LoVo (cell line): Measurements from ENCODE around the gene ATXN2.
"Not testable (repeated sequence)": the region's sequence is repeated elsewhere in the genome, so short reads cannot be mapped to it uniquely, and the experiment has no call there.

Experiments
- DNase-seq: peaks from one replicate; pipeline ENCODE4 v3.0.0-alpha.2; 2016; ENCODE audit warnings: low spot score

ATXN2 gene

DNA sequence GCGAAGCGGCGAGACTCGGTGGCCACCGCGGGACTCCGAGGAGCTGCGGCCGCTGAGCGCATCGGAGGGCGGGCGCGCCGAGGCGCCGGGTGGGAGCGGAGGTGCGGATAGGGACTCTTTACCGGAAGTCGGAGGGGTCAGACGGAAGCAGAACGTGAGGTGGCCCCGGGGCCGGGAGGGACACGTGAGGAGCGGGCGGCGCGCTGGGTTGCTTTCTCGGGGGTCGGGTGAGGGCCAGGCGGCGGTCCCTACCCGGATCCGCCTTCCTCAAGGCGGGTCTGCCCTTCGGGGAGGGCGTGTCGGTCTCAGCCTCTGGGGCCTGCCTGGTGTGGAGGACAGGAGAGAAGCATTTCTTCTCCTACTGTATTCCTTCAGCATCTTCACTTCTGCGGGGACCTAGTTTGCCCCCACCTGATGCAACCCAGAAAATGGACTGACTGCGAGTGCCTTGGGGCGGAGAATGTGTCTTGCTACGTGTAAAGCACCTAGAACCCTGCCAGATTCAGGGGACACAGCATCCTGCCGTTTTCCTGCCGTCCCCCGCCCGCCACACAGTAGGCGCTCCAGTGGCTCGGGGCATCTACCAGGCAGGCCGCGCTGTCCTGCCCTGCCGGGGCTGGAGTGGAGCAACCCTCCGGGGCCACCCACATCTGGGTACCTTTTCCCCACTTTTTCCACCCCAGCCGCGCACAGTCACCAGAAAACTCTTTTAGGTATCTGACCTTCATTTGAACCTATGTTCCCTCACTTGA is 514 bp upstream of the ATXN2 start:
- DNase-seq: peak; percentile 94

DNA sequence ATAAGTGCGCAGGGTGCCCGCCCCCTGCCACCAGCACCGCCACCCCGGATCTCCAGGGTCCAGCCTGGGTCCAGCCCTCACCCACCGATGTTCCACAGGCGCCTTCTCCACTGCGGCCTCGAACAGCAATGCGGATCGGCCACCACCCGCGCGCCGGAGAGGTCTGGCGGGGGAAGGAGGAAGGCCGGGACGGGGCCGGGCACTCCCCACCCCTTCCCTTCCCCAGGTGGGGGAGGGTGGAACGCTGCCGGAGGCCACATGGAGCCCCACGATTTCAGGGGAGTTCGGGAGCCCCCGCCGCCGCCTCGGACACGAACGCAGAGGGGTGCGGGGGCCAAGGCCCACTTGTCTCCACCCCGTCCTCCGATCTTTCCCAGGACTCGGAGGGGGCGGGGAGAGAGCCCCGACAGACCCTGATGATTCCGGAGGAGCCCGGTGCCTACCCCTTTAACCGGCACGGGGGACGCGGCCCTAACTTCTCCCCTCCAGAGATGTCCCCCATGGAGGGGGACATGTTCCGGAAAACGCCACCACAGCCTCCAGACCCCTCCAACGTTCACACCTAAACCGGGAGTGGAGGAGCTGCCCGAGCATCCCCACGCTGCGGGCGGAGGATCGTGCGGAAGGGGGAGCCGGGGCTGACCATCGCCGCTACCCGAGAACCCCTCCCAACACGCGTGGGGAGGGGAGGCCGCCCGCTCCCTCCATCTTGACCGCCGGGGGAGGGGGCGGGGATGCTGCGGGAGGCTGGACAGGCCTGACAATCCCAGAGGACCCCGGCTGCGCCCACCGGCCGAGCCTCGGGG is 1.1 kb downstream of the ATXN2 start:
- peak; percentile 12 for DNase-seq

DNA sequence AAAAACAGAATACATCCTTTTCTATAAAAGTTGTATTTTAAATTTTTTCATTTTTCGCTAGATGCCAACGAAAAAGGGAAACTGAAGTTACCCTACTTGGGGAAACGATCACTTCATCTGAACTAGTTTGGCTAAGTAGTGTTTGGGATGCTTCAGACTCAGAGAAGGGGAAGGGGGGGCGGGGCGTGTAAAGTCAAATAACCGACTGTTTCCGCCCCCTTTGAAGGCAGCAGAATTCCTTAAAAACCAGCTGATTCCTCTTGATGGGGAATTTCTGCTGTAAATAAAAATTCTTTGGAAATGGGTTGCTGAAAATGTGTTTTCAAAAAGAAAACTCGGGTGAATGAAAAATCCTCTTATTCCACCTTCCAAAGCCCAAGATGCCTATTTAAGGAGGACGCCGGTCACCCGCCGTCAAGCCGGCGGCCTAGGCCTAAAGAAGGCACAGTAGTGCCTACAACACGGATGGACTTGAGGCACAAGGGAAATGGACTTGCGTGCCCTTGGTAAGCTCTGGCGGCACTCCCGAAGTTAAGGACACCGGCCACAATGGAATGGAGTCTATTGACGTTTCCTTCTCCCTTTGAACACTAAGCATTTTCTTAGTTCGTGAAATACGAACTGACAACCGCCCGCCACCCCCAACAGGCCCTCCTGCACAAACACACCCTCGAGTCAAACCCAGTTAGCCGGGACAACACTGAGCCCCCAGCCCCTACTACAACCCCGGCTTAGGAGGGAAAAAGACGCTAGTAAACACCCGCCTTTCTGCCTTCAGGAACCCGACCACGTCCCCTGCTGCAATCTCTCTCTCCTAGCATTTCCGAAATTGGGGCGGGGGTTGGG is 1.9 kb downstream of the ATXN2 start:
- peak; percentile 48 for DNase-seq

- not testable (repeated sequence) for DNase-seq
Measured at GRCh38 chr12:111595341-111595835, 3.7 kb downstream of the ATXN2 start.

DNA sequence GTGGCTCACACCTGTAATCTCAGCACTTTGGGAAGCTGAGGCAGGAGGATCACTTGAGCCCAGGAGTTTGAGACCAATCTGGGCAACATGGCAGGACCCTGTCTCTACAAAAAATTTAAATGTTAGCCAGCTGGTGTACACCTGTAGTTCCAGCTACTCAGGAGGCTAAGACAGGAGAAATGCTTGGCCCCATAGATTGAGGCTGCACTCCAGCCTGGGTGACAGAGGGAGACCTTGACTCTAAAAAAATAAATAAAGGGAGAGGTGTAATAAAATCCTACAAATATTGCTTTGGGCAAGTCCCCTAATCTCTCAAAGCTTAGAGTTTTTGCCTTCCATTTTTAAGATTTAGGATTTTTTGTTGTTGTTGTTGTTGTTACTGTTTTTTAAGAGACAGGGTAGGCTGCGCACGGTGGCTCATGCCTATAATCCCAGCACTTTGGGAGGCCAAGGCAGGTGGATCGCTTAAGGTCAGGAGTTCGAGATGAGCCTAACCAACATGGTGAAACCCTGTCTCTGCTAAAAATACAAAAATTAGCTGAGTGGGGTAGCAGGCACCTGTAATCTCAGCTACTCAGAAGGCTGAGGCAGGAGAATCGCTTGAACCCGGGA is 7.6 kb downstream of the ATXN2 start:
- not testable (repeated sequence) for DNase-seq

DNA sequence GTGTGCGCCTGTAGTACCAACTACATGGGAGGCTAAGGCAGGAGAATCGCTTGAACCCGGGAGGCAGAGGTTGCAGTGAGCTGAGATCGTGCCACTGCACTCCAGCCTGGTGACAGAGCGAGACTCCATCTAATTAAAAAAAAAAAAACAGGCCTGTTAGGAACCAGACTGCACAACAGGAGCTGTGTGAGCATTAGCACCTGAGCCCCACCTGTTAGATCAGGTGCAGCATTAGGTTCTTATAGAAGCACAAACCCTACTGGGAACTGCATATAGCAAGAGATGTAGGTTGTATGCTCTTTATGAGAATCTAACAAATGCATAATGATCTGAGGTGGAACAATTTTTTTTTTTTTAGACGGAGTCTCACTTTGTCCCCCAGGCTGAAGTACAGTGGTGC is 8.6 kb downstream of the ATXN2 start:
- no peak for DNase-seq

DNA sequence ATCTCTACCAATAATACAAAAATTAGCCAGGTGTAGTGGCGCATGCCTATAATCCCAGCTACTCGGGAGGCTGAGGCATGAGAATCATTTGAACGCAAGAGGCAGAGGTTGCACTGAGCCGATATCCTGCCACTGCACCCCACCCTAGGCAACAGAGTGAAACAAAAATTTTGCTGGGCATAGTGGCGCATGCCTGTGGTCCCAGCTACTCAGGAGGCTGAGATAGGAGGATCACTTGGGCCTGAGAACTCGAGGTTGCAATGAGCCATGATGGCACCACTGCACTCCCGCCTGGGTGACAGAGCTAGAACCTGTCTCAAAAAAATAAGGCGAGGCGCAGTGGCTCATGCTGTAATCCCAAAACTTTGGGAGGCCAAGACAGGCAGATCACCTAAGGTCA is 9.5 kb downstream of the ATXN2 start:
- no peak for DNase-seq

GRCh38 chr12:111588010-111588409 is 11.1 kb downstream of the ATXN2 start:
- no peak for DNase-seq

GRCh38 chr12:111586986-111587385 is 12.1 kb downstream of the ATXN2 start:
- no peak for DNase-seq

DNA sequence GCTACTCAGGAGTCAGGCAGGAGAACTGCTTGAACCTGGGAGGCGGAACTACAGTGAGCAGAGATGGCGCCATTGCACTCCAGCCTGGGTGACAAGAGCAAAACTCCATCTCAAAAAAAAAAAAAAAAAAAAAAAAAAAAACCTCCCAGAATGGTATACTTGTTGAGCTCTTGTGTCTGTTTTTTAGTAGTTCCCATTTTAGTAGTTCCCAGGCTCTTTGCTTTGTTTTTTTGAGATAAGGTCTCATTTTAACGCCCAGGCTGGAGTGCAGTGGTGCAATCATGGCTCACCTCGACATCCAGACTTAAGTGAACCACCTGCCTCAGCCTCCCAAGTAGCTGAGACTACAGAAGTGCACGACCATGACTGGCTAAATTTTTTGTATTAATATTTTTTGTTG is 13.4 kb downstream of the ATXN2 start:
- no peak for DNase-seq

DNA sequence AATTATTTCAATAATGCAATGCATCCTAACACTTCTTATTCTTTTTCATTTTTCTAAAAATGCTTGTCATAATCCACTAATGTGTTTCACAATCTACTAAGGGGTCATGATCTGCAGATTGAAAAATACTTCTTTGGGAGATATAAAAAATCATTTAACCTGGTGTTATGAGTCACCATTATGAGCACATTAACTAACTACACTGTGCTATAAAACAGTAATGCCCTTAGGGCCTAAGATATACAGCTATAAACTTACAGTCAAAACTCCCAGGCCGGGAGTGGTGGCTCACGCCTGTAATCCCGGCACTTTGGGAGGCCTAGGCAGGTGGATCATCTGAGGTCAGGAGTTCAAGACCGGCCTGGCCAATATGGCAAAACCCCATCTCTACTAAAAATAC is 14.2 kb downstream of the ATXN2 start:
- peak; percentile 52 for DNase-seq

DNA sequence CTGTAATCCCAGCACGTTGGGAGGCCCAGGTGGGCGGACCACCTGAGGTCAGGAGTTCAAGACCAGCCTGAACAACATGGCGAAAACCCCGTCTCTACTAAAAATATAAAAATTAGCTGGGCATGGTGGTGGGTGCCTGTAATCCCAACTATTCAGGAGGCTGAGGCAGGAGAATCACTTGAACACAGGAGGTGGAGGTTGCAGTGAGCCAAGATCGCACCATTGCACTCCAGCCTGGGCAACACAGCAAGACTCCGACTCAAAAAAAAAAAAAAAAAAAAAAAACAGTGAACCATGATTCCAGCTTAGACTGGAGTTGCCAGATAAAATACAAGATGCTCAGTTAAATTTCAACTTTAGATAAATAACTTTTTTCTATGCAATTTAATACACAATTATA is 15.6 kb downstream of the ATXN2 start:
- DNase-seq: not testable (repeated sequence)

DNA sequence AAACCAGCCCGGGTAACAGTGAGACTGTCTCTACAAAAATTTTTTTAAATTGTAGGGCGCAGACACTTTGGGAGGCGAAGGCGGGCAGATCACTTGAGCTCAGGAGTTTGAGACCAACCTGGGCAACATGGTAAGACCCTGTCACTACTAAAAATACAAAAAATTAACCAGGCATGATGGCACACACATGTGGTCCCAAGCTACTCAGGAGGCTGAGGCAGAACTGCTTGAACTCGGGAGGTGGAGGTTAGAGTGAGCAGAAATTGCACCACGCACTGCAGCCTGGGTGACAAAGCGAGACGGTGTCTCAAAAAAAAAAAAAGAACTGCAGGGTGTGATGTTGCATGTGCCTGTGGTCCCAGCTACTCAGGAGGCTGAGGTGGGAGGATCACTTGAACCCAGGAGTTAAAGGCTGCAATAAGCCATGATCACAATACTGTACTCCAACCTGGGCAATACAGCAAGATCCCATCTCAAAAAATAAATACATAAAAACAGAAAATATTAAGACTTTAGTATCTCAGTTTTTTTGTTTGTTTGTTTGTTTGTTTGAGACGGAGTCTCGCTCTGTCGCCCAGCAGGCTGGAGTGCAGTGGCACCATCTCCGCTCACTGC is 16.9 kb downstream of the ATXN2 start:
- DNase-seq: no peak

DNA sequence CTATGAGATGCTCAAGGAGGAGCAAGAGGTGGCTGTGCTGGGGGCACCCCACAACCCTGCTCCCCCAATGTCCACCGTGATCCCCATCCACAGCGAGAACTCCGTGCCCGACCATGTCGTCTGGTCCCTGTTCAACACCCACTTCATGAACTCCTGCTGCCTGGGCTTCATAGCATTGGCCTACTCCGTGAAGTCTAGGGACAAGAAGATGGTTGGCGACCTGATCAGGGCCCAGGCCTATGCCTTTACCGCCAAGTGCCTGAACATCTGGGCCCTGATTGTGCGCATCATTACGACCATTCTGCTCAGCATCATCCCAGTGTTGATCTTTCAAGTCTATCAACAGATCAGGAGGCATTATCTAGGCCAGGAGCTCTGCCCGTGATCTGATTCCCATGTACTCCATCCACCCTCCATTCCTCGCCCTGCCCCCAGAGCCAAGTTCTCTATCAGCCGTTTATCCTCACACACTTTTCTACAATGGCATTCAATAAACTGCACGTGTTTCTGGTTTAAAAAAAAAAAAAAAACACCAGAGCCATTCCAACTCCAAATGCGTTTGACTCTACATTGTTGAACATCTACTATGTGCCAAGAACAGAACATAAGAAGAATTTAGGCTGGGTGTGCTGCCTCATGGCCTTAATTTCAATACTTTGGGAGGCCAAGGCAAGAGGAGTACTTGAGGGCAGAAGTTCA is 17.5 kb downstream of the ATXN2 start:
- no peak for DNase-seq

- no peak for DNase-seq
Measured at GRCh38 chr12:111580737-111581136, 18.4 kb downstream of the ATXN2 start.

DNA sequence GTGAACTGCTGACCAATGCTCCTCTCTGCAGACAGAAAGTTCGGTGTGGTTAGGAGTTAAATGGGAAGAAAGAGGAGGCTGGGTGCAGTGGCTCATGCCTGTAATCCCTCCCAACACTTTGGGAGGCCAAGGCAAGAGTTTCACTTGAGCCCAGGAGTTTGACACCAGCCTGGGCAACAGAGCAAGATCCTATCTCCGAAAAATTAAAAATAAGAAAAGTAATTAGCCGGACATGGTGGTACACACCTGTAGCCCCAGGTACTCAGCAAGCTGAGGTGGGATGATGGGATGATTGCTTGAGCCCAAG is 19.0 kb downstream of the ATXN2 start:
- no peak for DNase-seq

DNA sequence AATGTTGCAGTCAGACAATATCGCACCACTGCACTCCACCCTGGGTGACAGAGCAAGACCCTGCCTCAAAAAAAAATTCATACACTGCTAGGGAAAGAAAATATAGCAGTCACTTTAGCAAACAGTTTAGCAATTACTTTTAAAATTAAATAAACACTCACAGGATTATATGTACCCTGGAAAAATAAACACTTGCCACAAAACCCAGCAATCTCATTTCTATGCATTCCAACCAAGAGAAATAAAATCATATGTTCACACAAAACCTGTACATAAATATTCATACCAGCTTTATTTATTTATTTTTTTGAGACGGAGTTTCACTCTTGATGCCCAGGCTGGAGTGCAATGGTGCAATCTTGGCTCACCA is 20.2 kb downstream of the ATXN2 start:
- no peak for DNase-seq

DNA sequence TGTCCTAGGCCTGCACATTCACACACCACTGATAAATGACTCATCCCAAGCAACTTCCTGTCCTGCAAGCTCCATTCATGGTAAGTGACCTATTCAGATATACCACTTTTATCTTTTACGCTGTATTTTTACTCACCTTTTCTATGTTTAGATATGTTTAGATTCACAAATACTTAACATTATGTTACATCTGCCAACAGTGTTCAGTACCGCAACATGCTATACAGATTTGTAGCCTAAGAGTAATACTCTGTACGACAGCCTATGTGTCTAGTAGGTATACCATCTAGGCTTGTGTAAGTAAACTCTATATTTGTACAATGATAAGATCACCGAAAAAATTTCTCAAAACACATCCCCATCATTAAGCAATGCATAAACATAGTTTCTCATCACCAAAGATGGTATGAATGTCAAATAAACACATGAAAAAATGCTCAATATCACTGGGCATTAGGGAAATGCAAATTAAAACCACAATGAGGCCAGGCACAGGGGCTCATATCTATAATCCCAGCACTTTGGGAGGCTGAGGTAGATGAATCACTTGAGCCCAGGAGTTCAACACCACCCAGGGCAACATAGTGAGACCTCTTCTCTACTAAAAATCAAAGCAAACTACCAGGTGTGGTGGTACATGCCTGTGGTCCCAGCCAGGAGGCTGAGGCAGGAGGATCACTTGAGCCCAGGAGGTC is 20.7 kb downstream of the ATXN2 start:
- DNase-seq: no peak

- DNase-seq: no peak
Measured at GRCh38 chr12:111574797-111575443, 24.2 kb downstream of the ATXN2 start.

- DNase-seq: no peak
Measured at GRCh38 chr12:111573476-111573875, 25.6 kb downstream of the ATXN2 start.
